Hematopoietic multipotent progenitor cell treated with erythropoietin and hydrocortisone succinate and interleukin-3 and kit ligand, for 6 days (in vitro differentiated cells): ENCODE results near the gene TCF3.
A peak's percentile ranks its signal among the peaks of the same experiment; 100 is the strongest.

Source experiments
- DNase-seq: peaks from one replicate; pipeline ENCODE4 v3.0.0-alpha.2; 2015

TCF3 gene

DNA sequence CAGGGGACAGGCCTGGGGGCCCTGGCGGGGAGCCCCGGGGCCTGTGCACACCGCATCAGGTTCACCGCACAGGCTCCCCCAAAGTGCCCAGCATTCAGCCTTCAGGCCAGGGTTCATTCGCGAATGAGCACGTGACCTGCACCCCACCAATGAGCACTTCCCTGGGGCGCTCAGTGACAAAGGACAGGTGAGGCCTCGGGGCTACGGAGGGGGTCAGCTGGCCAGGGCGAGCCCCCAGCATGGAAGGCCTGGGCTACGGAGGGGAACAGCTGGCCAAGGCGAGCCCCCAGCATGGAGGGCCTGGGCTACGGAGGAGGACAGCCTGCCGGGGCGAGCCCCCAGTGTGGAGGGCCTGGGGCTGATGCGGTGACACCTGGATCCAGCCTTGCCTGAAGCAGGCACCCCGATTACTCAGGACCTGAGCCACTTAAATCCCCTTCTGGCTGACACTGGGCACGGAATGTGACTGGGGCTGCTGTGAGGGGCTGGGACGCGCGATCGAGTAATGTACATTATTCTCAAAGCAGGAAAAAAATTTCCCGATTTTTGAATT, 23.1 kb downstream of the TCF3 start:
- no peak for DNase-seq

DNA sequence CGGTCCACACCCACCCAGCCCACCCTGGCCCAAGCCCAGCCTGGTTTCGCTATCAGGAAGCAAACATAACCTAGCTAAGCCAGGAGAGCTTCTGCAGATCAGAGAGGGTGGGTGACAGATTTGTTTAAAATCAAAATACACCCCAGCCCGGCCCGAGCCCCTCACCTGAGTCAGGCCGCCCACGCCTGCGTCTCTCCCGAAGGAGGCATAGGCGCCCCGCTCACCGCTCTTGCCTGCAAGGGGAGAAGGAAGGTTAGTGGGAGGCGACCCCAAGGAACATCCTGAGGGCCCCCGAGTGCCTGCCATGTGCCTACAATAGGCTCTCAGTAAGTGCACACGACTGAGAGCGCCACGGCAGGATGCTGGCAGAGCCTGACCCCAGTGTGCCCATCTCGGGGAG, 25.2 kb downstream of the TCF3 start:
- no peak for DNase-seq

DNA sequence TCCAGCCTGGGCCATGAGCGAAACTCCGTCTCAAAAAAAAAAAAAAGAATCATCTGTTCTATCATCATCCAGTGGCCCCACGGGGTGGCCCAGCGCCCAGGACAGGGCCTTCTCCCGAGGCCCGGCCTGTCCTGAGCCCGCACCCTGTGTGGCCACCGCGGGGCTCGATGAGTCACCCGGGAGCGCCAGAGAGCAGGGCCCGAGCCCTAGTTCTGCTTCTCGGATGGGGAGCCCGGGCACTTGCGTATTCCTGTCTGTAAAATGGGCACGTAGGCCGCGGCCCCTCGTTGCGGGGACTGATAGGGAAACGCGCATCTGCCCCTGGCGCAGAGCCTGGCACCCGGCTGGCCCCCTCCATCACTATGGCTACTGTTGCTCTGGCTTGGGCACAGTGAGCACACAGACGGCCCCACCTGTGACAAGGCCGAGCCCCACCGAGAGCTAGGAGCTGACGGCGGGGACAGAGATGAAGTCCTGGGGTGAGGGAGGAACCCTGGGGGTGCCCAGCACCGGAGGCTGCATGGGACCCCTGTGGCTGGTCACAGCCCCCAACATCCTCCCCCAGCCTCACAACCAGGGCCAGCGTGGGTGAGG, 25.9 kb downstream of the TCF3 start:
- no peak for DNase-seq

DNA sequence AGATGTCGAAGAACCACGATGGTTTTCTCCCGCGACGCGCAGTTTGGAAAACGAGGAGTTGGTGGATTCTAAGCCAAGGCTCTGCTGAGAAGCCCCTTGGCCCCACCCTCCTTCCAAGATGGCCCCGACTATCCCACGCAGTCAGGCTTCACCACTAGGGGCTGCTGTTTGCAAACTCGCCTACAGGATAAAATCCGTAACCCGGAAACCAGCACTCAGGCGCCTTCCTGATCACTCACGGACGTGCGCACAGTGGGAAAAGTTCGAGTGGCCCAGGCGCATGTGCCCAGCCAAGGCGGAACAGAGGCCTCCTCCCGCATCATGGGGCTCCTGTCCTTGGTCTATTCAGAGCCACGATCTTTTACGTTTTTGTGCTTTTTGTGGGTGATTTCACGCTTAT, 28.0 kb downstream of the TCF3 start:
- DNase-seq = peak; percentile 85

DNA sequence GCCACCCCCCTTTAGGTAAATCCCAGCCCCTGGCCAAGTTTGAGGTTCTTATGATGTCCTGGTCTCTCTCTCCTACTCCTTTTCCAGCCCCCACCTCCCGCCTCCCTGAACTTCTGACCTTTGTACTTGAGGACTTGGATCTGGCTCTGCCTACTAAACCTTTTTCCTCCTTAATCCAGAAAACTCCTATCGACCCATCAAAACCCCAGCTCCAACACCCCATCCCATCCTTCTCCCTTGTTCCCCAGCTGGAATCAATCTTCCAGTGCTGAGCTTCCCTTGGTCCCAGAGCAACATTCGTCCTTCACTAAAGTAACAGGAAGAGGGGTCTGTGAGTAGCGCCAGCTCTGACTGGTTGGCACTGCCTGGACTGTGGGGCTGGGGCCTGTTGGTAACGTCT, 29.9 kb downstream of the TCF3 start:
- DNase-seq = no peak

DNA sequence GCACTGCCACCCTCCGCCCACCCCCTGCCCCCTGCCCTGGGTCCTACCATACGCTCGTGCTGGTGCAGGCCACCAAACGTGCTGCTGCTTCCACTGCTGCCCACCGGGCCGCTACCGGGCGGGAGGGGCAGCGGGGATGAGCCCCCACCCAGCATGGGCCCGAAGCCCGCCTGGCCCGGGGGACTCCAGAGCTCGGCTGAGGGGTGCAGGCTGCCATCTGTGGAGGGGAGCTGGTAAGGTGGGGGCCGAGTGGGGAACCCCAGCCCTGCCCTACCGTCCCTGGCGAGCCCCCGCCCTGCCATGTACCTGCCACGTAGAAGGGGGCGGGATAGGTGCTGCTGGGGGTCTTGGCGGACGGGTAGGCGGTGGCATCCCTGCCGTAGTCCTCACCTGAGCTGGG, 30.4 kb downstream of the TCF3 start:
- DNase-seq = no peak

DNA sequence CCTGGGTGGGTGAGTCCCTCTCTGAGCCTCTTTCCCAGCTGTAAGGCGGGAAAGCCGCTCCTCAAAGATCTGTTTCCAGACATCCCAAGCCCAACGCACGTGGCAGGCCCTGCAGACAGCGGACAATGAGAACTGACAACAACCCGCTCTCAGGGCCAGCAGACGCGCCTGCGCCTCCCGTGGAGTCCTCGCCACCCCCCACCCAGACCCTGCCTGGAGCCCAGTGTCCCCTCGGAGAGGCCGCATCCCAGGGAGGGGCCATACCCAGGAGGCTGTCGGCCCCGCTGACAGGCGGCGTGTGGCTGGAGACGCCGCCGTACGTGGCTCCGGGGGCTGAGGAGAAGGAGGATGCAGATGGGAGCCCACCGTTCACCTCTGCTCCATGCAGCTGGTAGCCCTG, 30.8 kb downstream of the TCF3 start:
- no peak for DNase-seq

DNA sequence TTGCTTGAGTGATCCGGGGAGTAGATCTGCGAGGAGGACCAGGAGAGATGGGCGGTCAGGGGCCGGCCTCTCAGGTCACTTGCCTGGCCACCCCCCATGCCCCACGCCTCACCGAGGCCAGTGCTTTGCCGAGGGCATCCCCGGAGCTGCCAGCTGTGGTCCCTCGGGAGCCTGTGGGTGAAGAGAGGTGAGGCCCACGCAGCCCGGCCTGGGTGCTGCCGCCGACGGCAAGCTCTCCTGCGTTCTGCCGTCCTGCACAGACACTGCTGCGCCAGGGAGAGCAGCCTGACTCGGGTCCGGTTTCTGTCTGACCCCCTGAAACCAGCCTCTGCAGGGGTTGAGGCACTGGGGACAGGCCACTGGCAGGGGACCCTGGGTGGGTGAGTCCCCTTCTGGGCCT, 31.4 kb downstream of the TCF3 start:
- no peak for DNase-seq

DNA sequence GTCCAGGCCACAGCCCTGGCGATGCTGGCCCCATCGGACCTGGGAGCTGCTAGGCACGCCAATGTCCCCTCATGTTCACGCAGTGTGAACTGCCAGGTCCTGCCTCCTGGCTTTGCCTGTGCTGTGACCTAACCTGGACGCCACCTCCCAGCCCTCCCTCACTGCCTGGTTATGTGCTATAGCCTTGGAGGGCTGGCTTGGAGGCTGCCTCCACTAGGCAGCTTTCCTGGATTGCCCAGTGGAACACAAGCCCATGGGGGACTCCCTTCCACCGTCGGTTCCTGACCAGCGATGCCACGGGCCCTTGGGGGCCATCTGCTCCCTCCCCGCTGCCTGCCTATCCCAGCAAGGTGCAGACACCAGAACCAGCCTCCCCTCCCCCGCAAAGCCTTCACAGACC, 31.9 kb downstream of the TCF3 start:
- DNase-seq = no peak

DNA sequence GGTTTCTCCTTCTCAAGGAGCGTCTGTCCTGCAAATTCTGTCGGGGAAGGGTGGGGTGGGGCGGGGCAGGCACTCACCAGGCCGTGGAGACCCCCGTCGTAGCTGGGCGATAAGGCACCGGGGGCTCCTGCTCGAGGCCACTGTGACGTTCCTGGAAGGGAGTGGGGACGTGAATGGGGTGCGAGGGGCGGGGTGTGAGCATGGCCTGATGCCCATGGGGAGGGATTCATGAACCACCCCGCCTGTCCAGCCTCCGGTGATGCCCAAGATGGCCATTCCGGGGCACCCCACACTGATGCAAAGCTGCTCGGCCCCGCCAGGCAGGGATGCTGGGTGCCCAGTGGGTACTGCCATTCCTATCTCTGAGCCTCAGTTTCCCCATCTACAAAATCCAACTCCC, 32.7 kb downstream of the TCF3 start:
- no peak for DNase-seq

DNA sequence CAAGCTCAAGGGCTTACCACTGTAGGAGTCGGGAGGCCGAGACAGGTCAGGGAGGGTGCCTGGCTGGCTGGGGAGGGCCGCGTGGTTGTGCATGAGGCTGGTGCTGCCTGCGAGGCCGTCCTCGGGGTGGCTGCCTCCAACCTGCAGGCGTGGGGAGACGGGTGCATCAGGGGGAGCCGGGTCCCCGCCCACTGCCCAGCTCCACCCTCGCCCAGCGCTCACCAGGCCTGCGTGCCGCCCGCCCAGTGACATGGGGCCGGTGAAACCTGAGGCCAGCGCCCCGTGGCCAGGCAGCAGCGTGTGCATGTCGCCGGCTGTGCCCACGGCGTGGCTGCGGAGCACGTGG, 33.3 kb downstream of the TCF3 start:
- no peak for DNase-seq

DNA sequence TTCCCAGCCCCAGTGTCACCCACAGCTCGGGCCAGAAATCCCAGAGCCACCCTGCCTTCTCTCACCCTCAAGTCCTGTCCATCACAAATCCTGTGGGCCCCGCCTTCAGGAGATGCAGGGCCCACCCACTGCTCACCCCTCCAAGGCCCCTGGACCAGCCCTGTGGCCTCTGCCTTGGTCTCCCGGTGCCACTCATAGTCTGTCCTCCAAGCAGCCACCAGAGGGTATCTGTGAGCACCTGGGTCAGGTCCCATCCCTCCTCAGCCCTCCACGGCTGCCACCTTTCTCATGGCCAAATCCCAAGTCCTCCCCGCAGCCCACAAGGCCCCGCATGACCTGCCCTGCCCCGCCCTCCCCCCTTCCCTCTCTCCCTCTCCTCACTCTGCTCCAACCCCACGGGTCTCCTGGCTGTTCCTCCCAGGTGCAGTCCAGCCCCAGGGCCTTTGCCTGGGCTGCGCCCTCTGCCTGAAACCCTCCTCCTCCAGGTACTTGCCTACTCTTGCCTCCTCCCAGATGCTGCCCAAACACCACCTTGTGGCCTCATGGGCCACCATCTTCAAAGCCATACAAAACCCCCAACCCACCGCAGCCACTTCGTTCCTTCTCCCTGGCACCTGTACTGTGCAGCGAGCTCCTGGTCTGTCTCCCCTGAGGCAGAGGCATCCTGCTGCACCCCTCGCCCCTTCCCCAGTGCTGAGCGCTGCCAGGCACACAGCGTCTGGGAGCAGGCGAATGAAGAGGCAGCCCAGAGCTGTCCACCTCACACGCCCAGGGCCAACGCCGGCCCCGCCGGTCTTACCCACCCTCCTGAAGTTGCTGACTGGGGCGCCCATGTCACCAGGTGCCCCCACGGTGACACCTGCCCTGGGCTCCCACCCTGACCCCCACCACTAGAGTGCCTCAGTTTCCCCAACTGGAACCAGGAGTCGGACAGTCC, 34.0 kb downstream of the TCF3 start:
- DNase-seq = peak; percentile 74

DNA sequence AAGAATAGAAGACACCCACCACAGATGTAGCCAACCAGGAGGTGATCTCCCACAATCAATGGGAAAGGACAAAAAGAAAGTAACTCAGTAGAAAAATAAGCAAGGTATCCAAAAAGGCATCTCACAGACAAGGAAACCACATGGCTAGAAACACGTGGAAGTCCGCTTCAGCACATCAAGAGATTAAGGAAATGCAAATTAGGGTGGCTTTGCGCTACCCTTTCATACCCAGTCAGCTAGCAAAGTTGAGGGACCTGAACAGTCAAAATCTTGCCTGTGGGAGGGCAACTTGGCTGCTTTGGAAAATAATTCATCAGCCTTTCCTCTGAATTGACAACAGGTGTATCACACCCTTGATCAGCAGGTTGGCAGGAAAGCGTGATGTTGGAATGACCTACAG, 35.5 kb downstream of the TCF3 start:
- DNase-seq = no peak

DNA sequence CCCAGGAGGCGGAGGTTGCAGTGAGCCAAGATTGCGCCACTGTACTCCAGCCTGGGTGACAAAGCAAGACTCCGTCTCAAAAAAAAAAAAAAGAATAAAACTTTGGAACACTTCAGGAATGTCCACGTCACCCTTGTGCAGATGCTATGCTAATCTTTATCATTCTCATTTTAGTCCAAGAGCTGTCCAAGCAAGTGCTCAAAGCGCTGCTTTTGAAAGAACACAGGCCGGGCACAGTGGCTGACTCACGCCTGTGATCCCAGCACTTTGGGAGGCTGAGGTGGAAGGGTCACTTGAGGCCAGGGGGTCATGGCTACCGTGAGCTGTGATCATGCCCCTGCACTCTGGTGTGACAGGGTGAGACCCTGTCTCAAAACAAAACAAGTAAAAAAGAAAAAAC, 36.0 kb downstream of the TCF3 start:
- DNase-seq = no peak

DNA sequence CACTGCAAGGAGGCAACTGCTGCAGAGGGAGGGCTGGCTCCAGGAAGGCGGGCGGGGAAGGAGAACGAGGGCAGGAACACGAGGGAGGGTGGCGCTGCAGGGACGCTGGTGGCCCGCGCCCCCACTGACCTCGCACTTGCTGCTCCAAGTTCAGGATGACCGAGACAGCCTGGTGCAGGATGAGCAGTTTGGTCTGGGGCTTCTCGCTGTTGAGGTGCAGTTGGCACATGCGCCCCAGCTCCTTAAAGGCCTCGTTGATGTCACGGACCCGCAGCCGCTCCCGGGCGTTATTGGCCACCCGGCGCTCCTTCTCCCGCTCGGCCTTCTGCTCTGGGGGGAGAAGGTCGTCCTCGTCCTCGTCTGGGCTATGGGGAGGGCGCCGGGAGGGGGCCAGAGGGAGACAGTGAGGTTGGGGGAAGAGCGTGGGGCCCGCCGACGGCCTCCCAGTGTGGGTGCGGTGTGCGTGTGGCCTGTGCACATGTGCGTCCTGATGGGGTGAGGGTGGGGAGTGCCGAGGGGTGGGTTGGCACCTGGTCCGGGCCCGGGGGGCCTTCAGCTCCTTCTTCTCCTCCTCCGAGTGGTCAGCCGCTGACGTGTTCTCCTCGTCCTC, 37.2 kb downstream of the TCF3 start:
- no peak for DNase-seq

DNA sequence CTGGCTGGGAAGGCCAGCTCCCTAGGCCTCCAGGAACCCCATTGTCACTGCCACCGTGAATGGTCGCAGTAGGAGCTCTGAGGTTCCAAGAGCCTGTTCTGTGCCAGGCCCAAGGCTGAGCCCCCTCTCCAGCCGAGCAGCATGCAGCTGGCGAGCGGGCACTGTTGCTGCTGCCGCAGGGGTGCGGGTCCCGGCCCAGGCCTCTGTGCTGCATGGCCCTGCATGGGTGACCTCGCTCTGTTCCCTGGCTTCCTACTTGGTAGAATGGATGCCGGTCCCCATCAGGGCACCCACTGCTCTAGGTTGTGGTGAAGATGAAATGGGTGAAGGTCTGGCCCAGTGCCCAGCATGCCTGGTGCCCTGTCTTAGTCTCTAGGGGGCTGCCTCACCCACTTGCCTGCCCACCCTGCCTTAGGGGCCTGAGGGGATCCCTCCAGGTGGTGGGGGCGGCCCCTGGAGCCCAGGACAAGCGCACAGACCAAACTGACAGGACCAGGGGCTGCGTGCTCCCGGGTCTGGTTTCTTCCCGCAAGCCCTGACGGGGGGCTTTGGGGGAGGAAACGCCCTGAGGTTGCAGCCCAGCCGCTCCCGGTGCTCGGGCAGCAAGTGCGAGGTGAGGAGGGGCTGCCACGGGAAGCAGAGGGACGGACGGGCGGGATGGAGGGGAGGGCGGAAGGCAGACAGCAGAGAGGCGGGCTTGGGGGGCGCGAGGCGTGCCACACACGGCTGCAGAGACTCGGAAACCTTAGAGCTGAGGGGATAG, 38.4 kb downstream of the TCF3 start:
- DNase-seq = no peak

DNA sequence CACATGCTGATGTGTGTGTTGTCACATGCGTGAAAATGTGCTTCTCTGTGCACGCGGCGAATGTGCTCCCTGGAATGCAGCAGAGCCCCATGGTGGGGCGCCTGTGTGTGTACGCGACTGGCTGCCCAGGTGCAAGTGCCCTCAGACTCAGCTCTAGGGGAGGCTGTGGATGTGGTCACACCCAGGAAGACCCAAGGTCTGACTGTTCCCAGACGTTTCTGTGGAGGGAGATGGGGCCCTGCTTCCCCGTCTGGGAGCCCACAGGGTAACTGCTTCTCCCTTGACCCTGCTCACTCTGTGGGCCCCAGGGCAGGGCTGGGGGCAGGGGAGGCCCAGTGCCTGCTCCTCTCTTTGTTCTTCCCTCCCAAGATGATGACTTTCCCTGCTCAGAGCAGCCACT, 39.3 kb downstream of the TCF3 start:
- no peak for DNase-seq

DNA sequence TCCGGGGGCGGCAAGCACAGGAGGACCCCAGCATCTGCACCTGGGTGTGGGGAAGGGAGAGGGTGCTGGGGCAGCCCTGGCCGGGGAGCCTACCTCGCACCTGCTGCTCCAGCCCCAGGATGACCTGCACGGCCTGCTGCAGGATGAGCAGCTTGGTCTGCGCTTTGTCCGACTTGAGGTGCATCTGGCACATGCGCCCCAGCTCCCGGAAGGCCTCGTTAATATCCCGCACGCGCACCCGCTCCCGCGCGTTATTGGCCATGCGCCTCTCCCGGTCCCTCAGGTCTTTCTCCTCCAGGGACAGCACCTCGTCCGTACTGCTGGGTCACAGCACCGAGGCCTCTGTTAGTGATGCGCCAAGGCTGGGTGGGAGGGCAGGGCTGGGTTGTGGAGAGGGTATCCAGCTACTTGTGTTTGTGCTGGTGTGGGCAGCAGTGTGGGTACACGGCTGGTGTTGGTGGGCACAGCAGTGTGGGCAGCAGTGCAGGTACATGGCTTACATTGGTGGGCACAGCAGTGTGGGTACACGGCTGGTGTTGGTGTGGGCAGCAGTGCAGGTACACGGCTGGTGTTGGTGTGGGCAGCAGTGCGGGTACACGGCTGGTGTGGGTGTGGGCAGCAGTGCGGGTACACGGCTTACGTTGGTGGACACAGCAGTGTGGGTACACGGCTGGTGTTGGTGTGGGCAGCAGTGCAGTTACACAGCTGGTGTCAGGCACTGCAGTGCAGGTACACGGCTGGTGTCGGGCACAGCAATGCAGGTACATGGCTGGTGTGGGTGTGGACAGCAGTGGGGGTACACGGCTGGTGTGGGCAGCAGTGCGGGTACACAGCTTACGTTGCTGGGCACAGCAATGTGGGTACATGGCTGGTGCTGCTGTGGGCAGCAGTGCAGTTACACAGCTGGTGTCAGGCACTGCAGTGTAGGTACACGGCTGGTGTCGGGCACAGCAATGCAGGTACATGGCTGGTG, 40.0 kb downstream of the TCF3 start:
- no peak for DNase-seq

DNA sequence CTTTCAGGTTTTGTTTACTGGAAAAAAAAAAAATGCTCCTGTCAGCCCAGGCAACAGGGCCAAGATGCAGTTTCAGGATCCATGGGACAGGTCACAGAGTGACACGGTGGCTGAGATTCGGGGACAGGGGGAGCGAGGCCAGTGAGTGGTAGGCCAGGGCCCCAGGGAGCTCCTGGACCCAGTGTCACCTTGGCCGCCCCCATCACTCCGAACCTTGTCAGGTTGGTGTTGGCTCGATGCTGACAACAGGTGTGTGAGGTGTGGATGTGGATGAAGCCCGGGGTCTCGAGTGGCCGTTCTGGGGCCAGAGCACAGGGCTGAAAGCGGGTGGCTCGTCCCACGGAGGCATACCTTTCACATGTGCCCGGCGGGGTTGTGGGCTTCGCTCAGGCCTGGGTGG, 41.1 kb downstream of the TCF3 start:
- no peak for DNase-seq

DNA sequence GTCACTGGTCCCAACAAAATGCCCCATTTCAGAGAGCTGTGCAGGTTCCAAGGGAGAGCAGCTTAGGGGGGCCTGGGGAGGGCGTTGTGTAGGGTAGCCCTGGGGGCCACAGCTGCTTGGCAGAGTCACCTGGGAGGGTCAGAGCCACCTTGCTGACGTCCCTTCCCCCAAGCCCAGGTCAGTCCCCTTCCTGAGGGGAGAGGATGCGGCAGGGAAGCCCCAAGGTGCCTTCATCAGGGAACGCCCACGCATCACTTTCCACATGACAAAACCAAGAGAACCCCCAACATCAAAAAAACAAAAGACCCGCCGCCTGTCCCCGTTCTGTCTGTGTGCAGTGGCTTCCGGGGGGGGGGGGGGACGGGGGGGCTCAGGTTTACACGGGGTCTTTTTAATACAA, 41.8 kb downstream of the TCF3 start:
- no peak for DNase-seq

DNA sequence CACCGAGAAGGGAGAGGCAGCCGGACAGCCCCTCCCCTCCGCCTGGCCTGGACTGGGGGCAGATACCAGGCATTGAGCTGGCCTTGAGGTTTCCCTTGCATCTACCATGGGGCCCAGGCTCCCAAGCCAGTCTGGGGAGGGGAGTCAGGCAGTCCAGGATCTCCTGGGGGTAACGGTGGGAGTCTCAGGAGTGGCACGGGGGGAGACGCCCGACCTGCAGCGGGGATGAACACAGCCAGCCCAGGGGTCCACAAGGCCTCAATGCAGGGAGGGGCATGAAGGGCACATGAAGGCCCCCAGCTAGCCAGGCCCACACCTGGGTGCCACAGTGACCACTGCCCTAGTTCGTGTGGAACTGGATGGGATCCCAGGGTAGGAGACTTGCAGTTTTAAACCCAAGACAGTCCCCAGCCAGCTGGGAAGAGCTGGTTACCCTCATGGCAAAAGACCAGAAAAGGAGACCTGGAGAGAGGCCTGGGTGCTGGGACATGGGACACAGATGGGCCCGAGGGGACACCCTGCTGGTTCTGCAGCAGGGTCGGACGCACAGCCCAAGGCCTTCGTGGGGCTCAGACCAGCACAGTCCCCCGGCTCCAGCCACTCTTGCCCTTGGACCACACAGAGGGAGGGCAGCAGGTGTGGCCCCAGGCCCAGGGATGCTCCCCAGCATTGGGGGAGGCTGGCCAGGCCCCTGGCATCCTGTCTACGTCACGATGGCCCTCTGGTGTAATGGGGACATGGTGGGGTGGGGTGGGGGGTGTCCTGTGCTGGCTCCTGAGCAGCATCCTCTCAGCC, 42.5 kb downstream of the TCF3 start:
- peak; percentile 38 for DNase-seq
